IMR-90 (cell line): ENCODE measurements around the gene RIPOR3. TPM values are rescaled to one million over a fixed set of nuclear protein-coding genes. Genes with fewer than 3 reads are reported as not detected.
A peak's percentile ranks its signal among the peaks of the same experiment; 100 is the strongest.

Experiments used
- ATAC-seq: fragments of 200-7000 bp; cut with Tn5 transposase; 2 replicates; pipeline ENCODE4 v1.9.1; 2020; ENCODE audit warnings: low read depth, mild to moderate bottlenecking, moderate library complexity
- BruUV-seq: library from RNA; stranded (reverse); fragments of 400-500 nt; replicated peaks from 2 replicates; lab custom pipeline; 2021; lab: Mats Ljungman, UMichigan
- CTCF ChIA-PET: fragments of 300-600 bp; formaldehyde crosslinking; extraction: SDS; loops from one replicate; lab custom pipeline; 2021; ENCODE audit warnings: antibody characterized with exemption; lab: Yijun Ruan, JAX
- POLR2A ChIA-PET: fragments of 300-600 bp; sonication (Branson Sonifier 250); formaldehyde crosslinking; loops from one replicate; lab custom pipeline; 2022; ENCODE audit warnings: antibody characterized with exemption; ENCODE audit not compliant: unreplicated experiment; lab: Charles Lee
- DNase-seq: peaks from one replicate; pipeline ENCODE4 v3.0.0; 2013
- H2AFZ ChIP-seq: replicated peaks from 2 replicates; pipeline ENCODE3; 2013; ENCODE audit warnings: low read length, mild to moderate bottlenecking; ENCODE audit not compliant: poor library complexity
- H2AK5ac ChIP-seq: 2 replicates; pipeline ENCODE4 v1.6.1; 2013; ENCODE audit warnings: low read depth, low read length, inconsistent platforms
- H2AK9ac ChIP-seq: replicated peaks from 2 replicates; pipeline ENCODE3; 2013; ENCODE audit warnings: mild to moderate bottlenecking, low read depth, low read length, moderate library complexity; ENCODE audit not compliant: poor library complexity
- H2BK120ac ChIP-seq: 2 replicates; pipeline ENCODE4 v1.6.1; 2013; ENCODE audit warnings: low read depth, low read length, inconsistent platforms
- H2BK15ac ChIP-seq: 3 replicates; pipeline ENCODE4 v1.6.1; 2013; ENCODE audit warnings: low read depth, low read length, inconsistent platforms
- H2BK20ac ChIP-seq: 2 replicates; pipeline ENCODE4 v1.6.1; 2013; ENCODE audit warnings: low read depth, mild to moderate bottlenecking, inconsistent platforms, low read length, moderate library complexity
- H2BK5ac ChIP-seq: 2 replicates; pipeline ENCODE4 v1.6.1; 2013; ENCODE audit warnings: mild to moderate bottlenecking, low read depth, low read length, inconsistent platforms; ENCODE audit not compliant: poor library complexity, severe bottlenecking
- H3K14ac ChIP-seq: replicated peaks from 2 replicates; pipeline ENCODE4 v1.6.1; 2013; ENCODE audit warnings: low read depth, low read length, inconsistent platforms
- H3K18ac ChIP-seq: 2 replicates; pipeline ENCODE4 v1.6.1; 2013; ENCODE audit warnings: low read depth, low read length, control low read depth
- H3K23ac ChIP-seq: 2 replicates; pipeline ENCODE4 v1.6.1; 2013; ENCODE audit warnings: low read depth, low read length, inconsistent platforms
- H3K27ac ChIP-seq: 2 replicates; pipeline ENCODE4 v1.5.1; 2013; ENCODE audit warnings: mild to moderate bottlenecking, control low read depth, low read length; ENCODE audit not compliant: insufficient read depth
- H3K27me3 ChIP-seq: 2 replicates; pipeline ENCODE4 v1.6.1; 2013; ENCODE audit warnings: low read length; ENCODE audit not compliant: control insufficient read depth, insufficient read depth
- H3K36me3 ChIP-seq: 2 replicates; pipeline ENCODE4 v1.6.1; 2013; ENCODE audit warnings: low read length, mixed read lengths; ENCODE audit not compliant: control insufficient read depth, insufficient read depth
- H3K4ac ChIP-seq: 2 replicates; pipeline ENCODE4 v1.6.1; 2013; ENCODE audit warnings: low read depth, low read length, inconsistent platforms
- H3K4me1 ChIP-seq: 2 replicates; pipeline ENCODE4 v1.6.1; 2013; ENCODE audit warnings: low read length, mixed read lengths; ENCODE audit not compliant: control insufficient read depth, insufficient read depth
- H3K4me2 ChIP-seq: 2 replicates; pipeline ENCODE4 v1.6.1; 2013; ENCODE audit warnings: low read depth, mild to moderate bottlenecking, control low read depth, low read length, moderate library complexity
- H3K4me3 ChIP-seq: 2 replicates; pipeline ENCODE4 v1.5.1; 2013; ENCODE audit warnings: low read depth, mild to moderate bottlenecking, control low read depth, low read length, moderate library complexity; ENCODE audit not compliant: insufficient read depth
- H3K56ac ChIP-seq: 2 replicates; pipeline ENCODE4 v1.6.1; 2013; ENCODE audit warnings: low read length, inconsistent platforms; ENCODE audit not compliant: insufficient read depth; ENCODE audit errors: extremely low read depth
- H3K79me1 ChIP-seq, 2 experiments: 2 replicates each; pipeline ENCODE4 v1.6.1; 2013; ENCODE audit warnings: low read length in 2 of 2, inconsistent platforms in 1 of 2, low read depth in 1 of 2
- H3K9ac ChIP-seq: 2 replicates; pipeline ENCODE4 v1.6.1; 2013; ENCODE audit warnings: low read depth, low read length, control low read depth
- H3K9me1 ChIP-seq: 2 replicates; pipeline ENCODE4 v1.6.1; 2013; ENCODE audit warnings: low read length, inconsistent platforms; ENCODE audit not compliant: insufficient read depth
- H3K9me3 ChIP-seq: 2 replicates; pipeline ENCODE4 v1.6.1; 2013; ENCODE audit warnings: low read length; ENCODE audit not compliant: control insufficient read depth, insufficient read depth
- H4K20me1 ChIP-seq: 2 replicates; pipeline ENCODE4 v1.6.1; 2013; ENCODE audit warnings: low read length, inconsistent platforms; ENCODE audit not compliant: insufficient read depth
- H4K5ac ChIP-seq: 2 replicates; pipeline ENCODE4 v1.6.1; 2013; ENCODE audit warnings: mild to moderate bottlenecking, low read depth, low read length, control low read depth
- H4K8ac ChIP-seq, 2 experiments: 2 replicates each; pipeline ENCODE4 v1.6.1; 2013; ENCODE audit warnings: low read depth in 2 of 2, low read length in 2 of 2, control low read depth in 1 of 2, inconsistent platforms in 1 of 2
- H4K91ac ChIP-seq: 2 replicates; pipeline ENCODE4 v1.6.1; 2013; ENCODE audit warnings: low read depth, low read length, inconsistent platforms; ENCODE audit not compliant: insufficient read depth
- BHLHE40 ChIP-seq: fragments of 150-350 bp; IDR thresholded peaks from 2 replicates; pipeline ENCODE4 v1.6.1; 2016; ENCODE audit warnings: mild to moderate bottlenecking, low read depth, low read length
- CEBPB ChIP-seq: IDR thresholded peaks from 2 replicates; pipeline ENCODE4 v1.6.1; 2012; ENCODE audit warnings: low read depth, low read length, improper control_type of control experiment
- CHD1 ChIP-seq: IDR thresholded peaks from 2 replicates; pipeline ENCODE4 v1.6.1; 2012; ENCODE audit warnings: low read depth, low read length, improper control_type of control experiment
- MXI1 ChIP-seq: IDR thresholded peaks from 2 replicates; pipeline ENCODE4 v1.6.1; 2012; ENCODE audit warnings: low read depth, mild to moderate bottlenecking, low read length, moderate library complexity, borderline replicate concordance
- POLR2A ChIP-seq: IDR thresholded peaks from 2 replicates; pipeline ENCODE4 v1.6.1; 2012; ENCODE audit warnings: mild to moderate bottlenecking, low read depth, low read length
- USF2 ChIP-seq: fragments of 150-350 bp; IDR thresholded peaks from 2 replicates; pipeline ENCODE4 v1.6.1; 2017; ENCODE audit warnings: mild to moderate bottlenecking, antibody characterized with exemption, low read length, low read depth
- WGBS, 2 experiments: methylation state at CpG; one replicate each; pipeline versions ENCODE4 v1.1.5 to v1.1.7; 2013; ENCODE audit warnings: missing lambda C conversion rate in 2 of 2; ENCODE audit not compliant: insufficient read length in 1 of 2; ENCODE audit errors: extremely low coverage in 2 of 2; 5-methylcytosine and 5-hydroxymethylcytosine counted together
- dilution Hi-C: fragments of 300-500 bp; cut with HindIII; formaldehyde crosslinking; loops from one replicate; pipeline ENCODE4 v1.14.3; 2018; ENCODE audit warnings: low sequenced_read_pairs; ENCODE audit not compliant: unreplicated experiment
- in situ Hi-C: fragments of 300-500 bp; cut with MboI; formaldehyde crosslinking; loops from 3 replicates; pipeline ENCODE4 v1.14.3; 2019; ENCODE audit warnings: low sequenced_read_pairs, inconsistent platforms, mixed read lengths
- intact Hi-C: fragments of 100-400 bp; cut with micrococcal nuclease; formaldehyde crosslinking; loops from 2 replicates; pipeline ENCODE4 v1.10.0; 2022
- polyA plus RNA-seq, 3 experiments: library from polyadenylated mRNA; depleted of rRNA; stranded (reverse); fragments of >200 nt; gene quantifications; 2 replicates each; pipeline ENCODE4 v1.2.3, GENCODE V29; 2012; ENCODE audit warnings: low replicate concordance in 1 of 3
- total RNA-seq: library from RNA; depleted of rRNA; stranded (reverse); fragments of >200 nt; gene quantifications from 2 replicates; pipeline ENCODE4 v1.2.3, GENCODE V29; 2012

RIPOR3 gene
- total and polyA plus RNA-seq, 2 of the 4 experiments (the other 2 are of a cell fraction): 0.54 to 1.7 TPM

DNA sequence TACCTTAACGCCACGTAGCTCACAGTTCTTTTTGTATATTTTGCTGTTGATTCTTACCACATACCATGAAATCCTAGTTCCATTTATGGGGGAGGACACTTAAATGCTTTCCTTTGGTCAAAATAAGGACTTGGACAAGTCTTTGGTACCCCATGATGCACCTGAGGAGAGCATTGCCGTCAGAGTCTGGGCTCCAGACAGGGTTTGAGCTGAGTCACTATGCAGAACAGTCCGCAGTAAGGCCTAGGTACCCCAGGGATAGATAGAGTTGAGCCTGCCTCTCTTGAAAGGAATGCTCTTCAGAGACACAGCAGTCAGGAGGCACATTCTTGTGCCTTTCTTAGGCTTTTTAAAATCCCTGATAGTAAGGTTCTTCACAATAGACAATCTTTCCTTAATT, 46.0 kb upstream of the RIPOR3 start:
- no peak overlapping the region for H3K14ac ChIP-seq
- no peak overlapping the region for H2AK9ac ChIP-seq
- no peak overlapping the region for H2BK15ac ChIP-seq
- no peak overlapping the region for H2AFZ ChIP-seq
- no TSS peak for BruUV-seq
- H3K79me1 ChIP-seq: peaks cover 3 to 5% of the 10 kb centered on the region in 2 experiments; a peak in 1 of 4 replicates
- no peak overlapping the region for H4K91ac ChIP-seq
- no peak overlapping the region for H3K23ac ChIP-seq
- no peaks in the 10 kb centered on the region for H3K36me3 ChIP-seq
- 68% methylated on average over 2 of the region's 4 CpGs; no CpG with 5 or more reads in 1 of the 2 experiments for WGBS, 2 experiments
- no peaks in the 10 kb centered on the region for H4K20me1 ChIP-seq
- DNase-seq (no peak), ATAC-seq (peak; percentile 24; the same call in 1 of the 2 replicates)
- H3K4me3 ChIP-seq: no peak overlapping the region
- no peak overlapping the region for H2BK20ac ChIP-seq
- no peaks in the 10 kb centered on the region for H3K9me3 ChIP-seq
- no peak overlapping the region for H4K5ac ChIP-seq
- H3K18ac ChIP-seq: no peak overlapping the region
- TF ChIP-seq BHLHE40: no peak
- TF ChIP-seq MXI1: no peak
- no peak for TF ChIP-seq CEBPB
- no peak for TF ChIP-seq USF2
- TF ChIP-seq POLR2A: no peak
- no peak for TF ChIP-seq CHD1
- dilution Hi-C loops (no loop called here), in situ Hi-C loops (no loop called here), intact Hi-C loops (no loop called here)
- H3K9me1 ChIP-seq: no peaks in the 10 kb centered on the region
- no peak overlapping the region for H2BK120ac ChIP-seq
- H3K4me1 ChIP-seq: peaks cover 5% of the 10 kb centered on the region; the same call in 1 of the 2 replicates
- H4K8ac ChIP-seq: no peak overlapping the region
- no peak overlapping the region for H2BK5ac ChIP-seq
- H3K9ac ChIP-seq: no peak overlapping the region
- peaks cover 1% of the 10 kb centered on the region; the same call in 1 of the 2 replicates for H3K27me3 ChIP-seq
- no peak overlapping the region for H3K4me2 ChIP-seq
- no peak overlapping the region for H3K4ac ChIP-seq
- peak overlapping the region; percentile 65; the same call in 1 of the 2 replicates for H2AK5ac ChIP-seq
- ChIA-PET POLR2A (no interaction called here), CTCF (no interaction called here)
- no peak overlapping the region for H3K27ac ChIP-seq
- H3K56ac ChIP-seq: no peak overlapping the region
